Skin epidermis (tissue), 12 donors: ENCODE results near the gene GTPBP6.
A peak's percentile ranks its signal among the peaks of the same experiment; 100 is the strongest.
"Not testable (repeated sequence)": the region's sequence is repeated elsewhere in the genome, so short reads cannot be mapped to it uniquely, and the experiment has no call there.

Source experiments
- H3K27ac ChIP-seq, 21 experiments: fragments of 200-600 bp; sonication (generic) in 11 of 21; one replicate each; pipeline ENCODE4 v1.5.0; 2020; ENCODE audit warnings: mild to moderate bottlenecking in 3 of 21, inconsistent platforms in 2 of 21, moderate library complexity in 2 of 21
- H3K4me3 ChIP-seq, 7 experiments: fragments of 200-600 bp; sonication (generic) in 2 of 7; one replicate each; pipeline ENCODE4 v1.5.0; 2020; ENCODE audit warnings: inconsistent platforms in 2 of 7, mild to moderate bottlenecking in 2 of 7, moderate library complexity in 1 of 7

Gene GTPBP6

DNA sequence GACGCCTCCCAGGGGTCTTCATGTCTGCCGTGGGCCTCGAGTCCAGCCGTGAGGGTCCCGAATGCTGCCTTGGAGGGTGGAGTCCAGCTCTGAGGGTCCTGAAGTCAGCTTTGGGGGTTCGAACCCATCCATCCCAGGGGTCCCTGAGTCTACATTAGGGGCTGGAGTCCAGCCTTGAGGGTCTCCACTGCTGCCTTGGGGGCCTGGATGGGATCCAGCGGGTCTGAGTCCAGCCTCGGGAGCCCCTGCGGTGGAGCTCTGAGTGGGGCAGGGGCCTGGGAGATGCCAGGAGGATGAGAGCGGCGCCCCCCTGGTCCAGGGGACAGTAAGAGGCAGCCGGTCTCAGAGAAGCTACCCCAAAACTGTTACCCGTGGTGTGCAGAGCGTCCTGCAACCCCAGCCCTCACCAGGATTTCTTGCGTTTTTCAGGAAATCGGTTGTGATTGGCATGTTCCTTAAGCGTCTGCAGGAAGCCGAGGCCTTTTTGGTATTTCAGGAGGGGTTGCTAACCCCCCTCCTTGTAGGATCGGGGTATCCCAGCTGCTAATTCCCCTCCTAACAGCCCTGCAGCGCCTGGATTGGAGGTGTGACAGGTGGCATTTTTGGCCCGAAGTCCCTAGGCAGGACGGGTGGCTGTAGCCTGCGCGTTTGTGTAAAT, 1.7 kb upstream of the GTPBP6 start:
- Histone ChIP-seq H3K27ac (peak overlapping the region in 19 of 21 experiments; percentile 70 to 99 (median 96)), H3K4me3 (peak overlapping the region; percentile 76 to 99 (median 88))

DNA sequence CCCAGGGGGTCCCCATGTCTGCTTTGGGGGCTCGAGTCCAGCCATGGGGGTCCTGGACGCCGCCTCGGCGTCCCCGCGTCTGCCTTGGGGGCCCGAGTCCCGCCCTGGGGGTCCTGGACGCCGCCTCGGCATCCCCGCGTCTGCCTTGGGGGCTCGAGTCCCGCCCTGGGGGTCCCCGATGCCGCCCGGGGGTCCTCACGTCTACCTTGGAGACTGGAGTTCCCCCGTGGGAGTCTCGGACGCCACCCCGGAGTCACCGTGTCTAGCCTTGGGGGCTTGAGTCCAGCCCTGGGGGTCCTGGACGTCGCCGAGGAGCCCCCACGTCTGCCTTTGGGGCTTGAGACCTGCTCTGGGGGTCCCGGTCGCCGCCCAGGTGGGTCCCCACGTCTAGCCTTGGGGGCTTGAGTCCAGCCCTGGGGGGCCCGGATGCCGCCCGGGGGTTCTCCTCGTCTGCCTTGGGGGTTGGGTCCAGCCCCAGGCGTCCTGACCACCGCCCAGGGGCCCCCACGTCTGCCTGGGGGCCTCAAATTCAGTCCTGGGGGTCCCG, 1.1 kb upstream of the GTPBP6 start:
- peak overlapping the region; percentile 76 to 99 (median 88) for H3K4me3 ChIP-seq
- peak overlapping the region; percentile 70 to 99 (median 96) for H3K27ac ChIP-seq

DNA sequence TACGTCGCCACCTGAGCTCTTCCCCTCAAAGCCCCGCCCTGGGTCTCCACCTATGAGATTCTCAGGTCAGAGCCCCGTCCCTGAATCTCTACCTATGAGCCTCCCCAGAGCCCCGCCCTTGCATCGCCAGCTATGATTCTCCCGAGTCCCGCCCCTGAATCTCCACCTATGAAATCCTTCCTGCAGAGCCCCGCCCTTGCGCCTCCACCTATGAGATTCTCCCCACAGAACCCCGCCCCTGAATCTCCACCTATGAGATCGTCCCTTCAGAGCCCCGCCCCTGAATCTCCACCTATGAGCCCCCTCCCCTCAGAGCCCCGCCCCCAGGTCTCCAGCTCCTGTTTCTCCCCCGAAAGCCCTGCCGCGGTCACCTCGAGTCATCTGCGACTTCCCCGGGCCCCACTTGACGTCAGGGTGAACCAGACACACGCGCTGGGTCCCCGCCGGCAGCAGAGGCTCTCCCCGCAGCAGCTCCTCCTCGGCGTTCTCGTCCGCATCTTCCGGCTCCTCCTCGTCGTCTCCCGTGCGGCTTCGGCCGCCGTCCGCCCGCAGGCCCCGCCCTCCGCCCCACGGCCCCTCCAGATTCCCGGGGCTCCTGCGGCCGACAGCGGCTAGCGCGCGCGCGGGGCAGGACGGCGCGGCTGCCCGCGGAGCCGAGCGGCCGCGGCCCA, 393 bp downstream of the GTPBP6 start:
- peak overlapping the region; percentile 66 to 99 (median 94) for H3K27ac ChIP-seq
- peak overlapping the region; percentile 69 to 94 (median 87) for H3K4me3 ChIP-seq

DNA sequence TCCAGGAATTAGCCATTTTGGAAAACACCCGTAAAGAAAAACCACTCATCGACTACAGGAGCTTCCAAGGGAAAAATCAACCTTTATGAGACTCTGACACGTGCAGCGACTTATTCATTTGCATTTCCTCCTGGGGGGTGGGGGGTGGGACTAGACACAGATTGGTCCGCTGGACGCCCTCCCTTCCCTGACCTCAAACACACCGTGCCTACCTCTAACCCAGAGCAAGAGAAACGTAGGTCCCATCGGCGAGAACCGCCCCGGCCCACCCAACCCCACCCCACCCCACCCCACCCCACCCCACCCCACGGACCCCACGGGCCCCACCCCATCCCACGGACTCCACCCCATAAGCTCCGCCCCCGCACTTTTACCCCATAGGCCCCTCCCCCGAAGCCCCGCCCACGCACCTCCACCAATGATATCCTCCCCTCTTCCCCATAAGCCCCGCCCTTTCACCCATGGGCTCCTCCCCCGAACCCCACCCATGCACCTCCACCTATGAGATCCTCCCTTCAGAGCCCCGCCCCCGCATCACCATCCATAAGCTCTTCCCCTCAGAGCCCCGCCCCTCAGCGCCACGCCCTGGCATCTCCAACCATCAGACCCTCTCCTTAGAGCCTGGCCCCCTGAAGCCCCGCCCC, 1.1 kb downstream of the GTPBP6 start:
- Histone ChIP-seq H3K4me3 (peak overlapping the region; percentile 69 to 94 (median 87)), H3K27ac (peak overlapping the region in 11 of 21 experiments; percentile 37 to 99 (median 95))

DNA sequence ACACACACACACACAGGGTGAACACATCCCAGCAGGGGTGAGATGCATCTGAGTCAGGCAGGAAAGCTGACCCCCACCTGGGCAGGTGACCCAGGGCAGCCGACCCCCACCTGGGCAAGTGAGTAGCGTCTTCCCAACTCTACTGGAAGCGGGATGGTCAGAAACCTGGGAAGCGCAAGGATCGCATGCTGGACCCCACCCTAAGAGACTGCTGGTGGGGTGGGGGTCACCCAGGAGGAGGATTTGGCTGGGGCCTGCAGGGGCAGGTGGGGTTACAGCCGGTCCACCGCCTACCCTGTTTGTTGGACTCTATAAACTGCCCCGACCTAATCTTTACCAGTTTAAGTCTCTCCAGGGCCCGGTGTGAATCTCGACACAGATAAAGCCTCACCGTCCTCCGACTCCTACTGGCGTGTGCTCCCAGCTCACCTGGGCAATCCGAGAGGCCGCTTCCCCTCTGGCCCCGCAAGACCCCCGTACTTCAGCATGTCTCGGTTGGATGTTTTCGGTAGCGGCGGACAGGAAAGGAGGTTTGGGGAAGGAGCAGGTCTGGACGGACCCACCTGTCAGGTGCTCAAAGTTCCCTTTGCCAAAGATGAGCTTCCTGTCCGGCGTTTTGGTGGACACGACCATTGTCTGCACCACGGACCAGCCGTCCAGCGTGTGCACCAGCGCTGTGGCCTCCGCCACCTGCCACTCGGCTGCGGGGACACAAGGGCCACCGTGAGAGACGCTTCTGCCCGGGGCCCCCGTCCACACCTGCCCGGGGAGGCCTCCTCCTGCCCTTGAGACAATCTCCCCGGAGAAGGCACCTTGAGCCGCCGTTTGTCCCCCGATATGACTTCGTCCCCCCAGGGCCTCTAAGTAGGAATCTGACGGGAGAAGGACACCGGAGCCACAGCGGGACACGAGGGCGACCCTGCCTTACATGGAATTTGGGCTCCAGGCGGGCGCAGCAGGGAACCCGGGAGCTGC, 2.0 kb downstream of the GTPBP6 start:
- H3K4me3 ChIP-seq: peak overlapping the region in 1 of 7 experiments; percentile 69
- peak overlapping the region in 1 of 21 experiments; percentile 37 for H3K27ac ChIP-seq

DNA sequence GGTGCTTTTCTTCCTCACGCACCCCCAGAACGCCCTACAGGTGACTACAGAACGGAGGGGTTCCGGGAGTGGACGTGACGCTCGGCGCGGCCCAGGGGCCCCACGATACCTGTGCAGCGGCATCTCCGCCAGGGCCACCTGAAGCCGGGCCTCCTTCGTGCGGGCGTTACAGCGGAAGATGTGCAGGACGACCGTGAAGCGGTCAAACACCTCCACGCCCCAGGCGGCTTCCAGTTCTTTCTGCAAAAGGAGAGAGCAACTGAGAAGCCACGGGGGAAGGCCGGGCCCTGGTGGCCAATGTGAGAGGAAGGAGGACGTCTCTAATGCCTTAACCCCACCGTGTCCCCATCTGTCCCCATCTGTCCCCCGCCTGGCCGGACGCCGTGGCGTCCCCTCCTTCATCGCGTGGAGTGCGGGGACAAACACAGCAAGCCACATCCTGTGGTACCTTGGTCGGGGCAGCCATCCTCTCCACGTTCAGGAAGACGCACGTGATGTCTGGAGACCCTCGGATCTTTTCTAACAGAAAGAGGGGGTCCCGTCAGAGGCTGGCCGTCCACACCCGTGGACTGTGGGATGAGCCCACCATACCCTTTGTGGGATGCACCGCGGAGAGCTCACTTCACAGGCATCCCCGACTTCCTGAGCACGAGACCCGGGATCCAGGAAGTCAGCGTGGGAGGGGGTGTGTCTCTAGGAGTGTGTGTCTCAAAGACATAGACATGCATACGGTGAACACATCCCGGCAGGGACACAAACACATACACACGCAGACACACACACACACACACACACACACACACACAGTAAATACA, 3.6 kb downstream of the GTPBP6 start:
- Histone ChIP-seq H3K27ac (no peak overlapping the region), H3K4me3 (no peak overlapping the region)

DNA sequence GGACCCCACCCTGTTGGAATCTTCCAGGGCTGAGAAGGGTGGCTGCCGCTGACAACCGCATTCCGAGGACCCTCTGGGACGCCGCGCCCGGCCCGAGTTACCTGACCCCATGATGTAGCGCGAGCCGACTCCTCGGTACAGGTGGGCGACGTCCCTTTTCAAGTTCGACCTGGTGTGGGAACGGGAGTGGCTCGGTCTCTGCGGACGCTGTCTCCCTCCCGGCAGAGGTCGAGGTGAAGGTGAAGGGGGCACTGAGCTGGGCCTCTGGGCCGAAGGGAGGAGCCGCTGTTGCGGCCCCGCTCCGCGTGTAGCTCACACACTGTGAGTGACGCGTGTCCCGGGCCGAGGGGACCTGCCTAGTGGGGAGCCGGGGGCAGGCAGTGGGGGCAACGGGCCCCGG, 4.5 kb downstream of the GTPBP6 start:
- H3K4me3 ChIP-seq: no peak overlapping the region
- no peak overlapping the region for H3K27ac ChIP-seq

DNA sequence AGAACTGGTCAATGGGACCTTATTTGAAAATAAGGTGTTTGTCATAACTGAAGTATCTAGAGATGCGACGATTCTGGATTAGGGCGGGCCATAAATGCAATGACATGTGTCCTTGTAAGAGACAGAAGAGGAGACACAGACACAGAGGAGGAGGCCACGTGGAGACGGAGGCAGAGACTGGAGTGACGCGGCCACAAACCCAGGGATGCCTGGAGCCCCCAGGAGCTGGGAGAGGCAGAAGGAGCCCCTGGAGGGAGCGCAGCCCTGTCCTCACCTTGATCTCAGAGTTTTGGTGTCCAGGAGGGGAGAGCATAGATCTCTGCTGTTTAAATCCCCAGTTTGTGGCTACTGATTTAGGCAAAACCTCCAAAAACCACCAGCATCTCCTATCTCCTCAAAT, 5.0 kb downstream of the GTPBP6 start:
- no peak overlapping the region for H3K4me3 ChIP-seq
- H3K27ac ChIP-seq: no peak overlapping the region

DNA sequence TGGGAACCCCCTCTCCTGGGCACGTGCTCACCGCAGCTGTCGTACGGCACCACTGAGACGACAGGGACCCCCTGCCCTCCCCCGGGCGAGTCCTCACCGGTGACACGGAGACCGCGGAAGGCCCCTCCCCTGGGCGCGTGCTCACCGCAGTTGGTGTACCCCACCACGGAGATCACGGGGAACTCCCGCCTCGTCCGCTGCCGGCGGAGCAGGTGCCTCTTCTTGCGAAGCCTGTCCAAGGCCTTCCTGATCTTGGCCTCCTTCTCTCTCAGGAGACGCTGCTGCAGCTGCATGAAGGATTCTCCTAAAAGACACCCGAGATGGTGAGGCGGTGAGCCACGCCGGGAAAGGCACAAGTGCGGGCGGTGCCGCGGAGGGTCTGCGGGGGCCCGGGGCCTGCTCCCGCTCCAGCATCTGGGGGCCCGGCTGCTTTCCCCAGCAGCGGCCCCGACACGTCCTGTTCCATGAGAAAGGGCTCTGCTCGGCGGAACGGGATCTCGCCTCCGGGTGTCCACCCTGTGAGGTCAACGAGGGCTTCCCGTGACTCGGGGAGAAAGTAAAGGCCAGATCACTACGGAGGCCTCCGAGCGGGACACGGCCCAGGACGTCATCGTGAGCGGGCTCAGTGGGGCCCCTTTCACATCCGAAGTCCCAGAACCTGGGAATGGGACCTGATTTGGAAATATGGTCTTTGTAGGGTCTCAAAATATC, 5.8 kb downstream of the GTPBP6 start:
- no peak overlapping the region for H3K27ac ChIP-seq

DNA sequence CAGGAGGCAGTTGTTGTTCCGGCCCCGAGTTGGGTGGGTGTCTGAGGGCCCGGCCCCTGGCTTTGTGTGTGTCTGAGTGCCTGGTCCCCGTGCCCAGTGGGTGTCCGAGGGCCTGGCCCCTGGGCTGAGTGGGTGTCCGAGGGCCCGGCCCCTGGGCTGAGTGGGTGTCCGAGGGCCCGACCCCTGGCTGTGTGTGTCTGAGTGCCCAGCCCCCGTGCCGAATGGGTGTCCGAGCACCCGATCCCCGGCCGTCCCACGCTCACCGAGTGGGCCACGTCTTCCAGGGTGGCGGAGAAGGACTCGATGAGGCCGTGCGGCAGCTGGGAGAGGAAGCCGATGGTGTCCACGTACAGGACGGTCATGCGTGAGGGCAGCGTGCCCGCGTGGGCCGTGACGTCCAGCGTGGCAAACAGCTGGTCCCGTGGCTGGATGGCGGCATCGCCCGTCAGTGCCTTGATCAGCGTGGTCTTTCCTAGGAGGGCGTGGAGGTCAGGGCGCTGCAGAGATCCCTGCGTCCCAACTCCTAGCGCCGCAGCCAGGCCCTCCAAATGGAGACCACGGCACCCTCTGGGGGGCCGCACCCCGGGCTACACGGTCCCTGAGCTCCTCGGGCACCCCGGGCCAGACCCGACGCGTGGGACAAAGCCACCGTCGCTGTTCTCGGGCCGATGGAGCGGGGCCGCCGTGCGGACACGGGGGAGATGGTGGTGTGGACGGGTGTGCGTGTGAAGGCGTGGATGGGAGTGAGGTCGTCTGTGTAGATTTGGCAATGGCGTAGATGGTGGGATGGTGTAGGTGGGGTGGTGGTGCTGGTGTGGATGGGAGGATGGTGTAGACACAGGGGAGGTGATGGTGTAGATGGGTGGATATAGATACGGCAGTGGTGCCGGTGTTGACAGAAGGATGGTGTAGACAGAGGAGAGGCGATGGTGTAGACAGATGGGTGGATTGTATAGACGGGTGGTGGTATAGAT, 7.2 kb downstream of the GTPBP6 start:
- Histone ChIP-seq H3K27ac (no peak overlapping the region), H3K4me3 (no peak overlapping the region)

More for the DNA sequence above, 5.8 kb downstream of the GTPBP6 start:
- no peak overlapping the region for H3K4me3 ChIP-seq

DNA sequence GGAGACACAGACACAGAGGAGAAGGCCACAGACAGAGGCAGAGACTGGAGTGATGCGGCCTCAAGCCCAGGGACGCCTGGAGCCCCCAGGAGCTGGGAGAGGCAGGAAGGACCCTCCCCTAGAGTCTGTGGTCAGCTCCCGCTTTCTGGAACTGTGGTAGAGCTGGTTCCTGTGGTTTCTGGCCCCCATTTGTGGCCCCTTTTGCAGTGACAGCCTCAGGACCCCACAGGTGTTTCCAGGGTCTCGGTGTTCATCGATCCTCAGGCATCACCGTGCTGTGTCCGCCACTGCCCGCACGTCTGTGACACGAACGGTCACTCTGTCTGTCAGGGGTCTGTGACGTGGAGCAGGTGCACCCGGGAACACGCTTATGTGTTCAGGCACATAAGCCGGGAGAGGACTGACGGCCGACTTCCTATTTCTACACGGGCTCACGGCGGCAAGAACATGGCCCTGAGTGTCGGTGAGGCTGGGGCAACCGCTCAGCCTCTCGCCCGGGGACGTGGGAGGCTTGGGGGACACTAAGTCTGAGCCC, 7.9 kb downstream of the GTPBP6 start:
- H3K27ac ChIP-seq: no peak overlapping the region
- no peak overlapping the region for H3K4me3 ChIP-seq

DNA sequence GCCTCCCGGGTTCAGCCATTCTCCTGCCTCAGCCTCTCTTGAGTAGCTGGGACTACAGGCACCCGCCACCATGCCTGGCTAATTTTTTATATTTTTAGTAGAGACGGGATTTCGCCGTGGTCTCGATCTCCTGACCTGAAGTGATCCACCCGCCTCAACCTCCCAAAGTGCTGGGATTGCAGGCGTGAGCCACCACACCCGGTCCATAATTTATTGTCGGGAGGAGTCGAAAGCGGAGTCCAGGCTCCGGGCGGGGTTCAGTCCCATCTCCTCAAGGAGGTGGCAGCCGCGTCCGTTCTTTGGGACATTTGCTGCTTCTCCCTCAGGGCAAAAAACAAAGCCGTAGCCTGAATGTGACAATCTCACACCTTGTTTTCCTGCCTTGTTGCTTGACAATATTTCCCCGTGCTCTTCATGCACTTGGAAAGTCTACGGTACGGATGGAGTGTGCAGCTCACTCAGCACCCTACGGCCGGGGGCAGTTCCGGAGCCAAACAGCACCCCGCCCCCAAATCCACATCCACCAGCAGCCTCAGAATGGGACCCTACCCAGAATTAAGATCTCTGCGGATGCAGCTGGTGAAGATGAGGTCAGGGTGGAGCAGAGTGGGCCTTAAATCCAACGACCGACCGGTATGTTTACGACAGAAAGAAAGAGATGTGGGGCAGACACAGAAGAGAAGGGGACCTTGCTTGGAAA, 9.6 kb downstream of the GTPBP6 start:
- Histone ChIP-seq H3K27ac (no peak overlapping the region), H3K4me3 (no peak overlapping the region)

DNA sequence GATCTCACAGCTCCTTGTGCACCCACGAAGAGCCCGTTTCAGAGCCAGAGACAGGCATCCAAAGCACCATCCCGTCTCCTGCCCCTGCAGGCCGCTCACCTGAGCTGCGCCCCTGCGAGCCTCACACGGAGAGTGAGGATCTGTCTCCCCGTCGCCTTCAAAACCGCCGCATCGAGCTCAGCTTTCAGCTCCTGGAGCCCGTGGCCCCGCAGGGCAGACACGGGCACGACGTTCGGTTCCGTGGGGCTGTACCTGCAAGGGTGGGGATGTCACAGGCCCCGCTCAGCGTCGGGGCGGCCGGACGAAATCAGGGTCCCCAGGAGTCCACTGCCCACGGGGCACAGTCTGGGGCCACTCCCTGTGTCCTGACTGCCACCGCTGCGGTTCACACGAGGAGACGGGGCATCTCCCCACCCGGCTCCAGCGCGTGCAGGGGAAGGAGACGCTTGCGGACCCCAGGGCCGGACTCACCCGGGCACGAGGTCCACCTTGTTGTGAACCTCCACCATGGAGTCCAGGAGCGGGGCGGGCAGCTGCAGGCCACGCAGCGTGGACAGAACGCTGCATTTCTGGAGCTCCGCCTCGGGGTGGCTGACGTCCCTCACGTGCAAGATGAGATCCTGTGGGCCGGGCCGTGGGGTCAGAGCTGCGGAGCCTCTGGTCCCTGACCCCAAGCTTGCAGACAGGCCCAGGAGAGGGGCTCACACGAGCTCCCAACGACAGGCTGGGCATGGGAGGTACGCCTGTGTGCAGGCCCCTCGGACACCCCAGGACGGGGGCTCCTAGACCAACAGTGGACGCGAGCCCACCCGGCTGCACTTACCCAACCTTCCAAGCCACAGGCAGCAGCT, 11.1 kb downstream of the GTPBP6 start:
- H3K27ac ChIP-seq: no peak overlapping the region
- H3K4me3 ChIP-seq: no peak overlapping the region

DNA sequence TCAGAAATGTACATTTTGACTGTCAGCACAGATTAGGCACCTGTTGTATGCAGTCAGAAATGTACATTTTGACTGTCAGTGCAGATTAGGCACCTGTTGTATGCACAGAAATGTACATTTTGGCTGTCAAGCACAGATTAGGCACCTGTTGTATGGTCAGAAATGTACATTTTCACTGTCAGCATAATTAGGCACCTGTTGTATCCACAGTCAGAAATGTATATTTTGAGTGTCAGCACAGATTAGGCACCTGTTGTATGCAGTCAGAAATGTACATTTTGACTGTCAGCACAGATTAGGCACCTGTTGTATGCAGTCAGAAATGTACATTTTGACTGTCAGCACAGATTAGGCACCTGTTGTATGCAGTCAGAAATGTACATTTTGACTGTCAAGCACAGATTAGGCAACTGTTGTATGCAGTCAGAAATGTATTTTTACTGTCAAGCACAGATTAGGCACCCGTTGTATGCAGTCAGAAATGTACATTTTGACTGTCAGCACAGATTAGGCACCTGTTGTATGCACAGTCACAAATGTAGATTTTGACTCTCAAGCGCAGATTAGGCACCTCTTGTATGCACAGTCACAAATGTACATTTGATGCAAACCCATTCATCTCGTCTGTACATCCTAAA, 11.9 kb downstream of the GTPBP6 start:
- H3K4me3 ChIP-seq, H3K27ac ChIP-seq: not testable (repeated sequence)
